Loucy (cell line): ENCODE measurements around the gene MYH10.
A peak's percentile ranks its signal among the peaks of the same experiment; 100 is the strongest.

Experiments used
- H2AFZ ChIP-seq: fragments of 200-600 bp; sonication (generic); 2 replicates; pipeline ENCODE4 v1.6.0; 2016; ENCODE audit warnings: antibody characterized with exemption, mild to moderate bottlenecking, low read length, moderate library complexity
- H3F3A ChIP-seq: fragments of 200-600 bp; 2 replicates; pipeline ENCODE4 v1.6.0; 2016; ENCODE audit warnings: antibody characterized with exemption, low read depth, mild to moderate bottlenecking
- H3K27me3 ChIP-seq: fragments of 200-600 bp; sonication (generic); 2 replicates; pipeline ENCODE4 v1.6.1; 2014; ENCODE audit warnings: low read length, mild to moderate bottlenecking; ENCODE audit not compliant: insufficient read depth, poor library complexity, severe bottlenecking
- H3K36me3 ChIP-seq: fragments of 200-600 bp; sonication (generic); 2 replicates; pipeline ENCODE4 v1.6.1; 2016; ENCODE audit warnings: low read length; ENCODE audit not compliant: insufficient read depth
- H3K4me1 ChIP-seq: fragments of 200-600 bp; sonication (generic); 2 replicates; pipeline ENCODE4 v1.5.1; 2014; ENCODE audit warnings: low read length, mild to moderate bottlenecking; ENCODE audit not compliant: insufficient read depth, poor library complexity, severe bottlenecking
- H3K4me2 ChIP-seq: fragments of 200-600 bp; sonication (generic); 2 replicates; pipeline ENCODE4 v1.6.0; 2014; ENCODE audit warnings: antibody characterized with exemption, low read length, low read depth, mild to moderate bottlenecking; ENCODE audit not compliant: poor library complexity, severe bottlenecking
- H3K4me3 ChIP-seq: fragments of 200-600 bp; sonication (generic); 2 replicates; pipeline ENCODE4 v1.5.1; 2014; ENCODE audit warnings: low read length, mild to moderate bottlenecking, mixed read lengths; ENCODE audit not compliant: poor library complexity, severe bottlenecking
- H3K79me2 ChIP-seq: fragments of 200-600 bp; sonication (generic); 2 replicates; pipeline ENCODE4 v1.6.1; 2014; ENCODE audit warnings: low read length; ENCODE audit not compliant: insufficient read depth
- H3K9ac ChIP-seq: fragments of 200-600 bp; sonication (generic); 2 replicates; pipeline ENCODE4 v1.6.0; 2014; ENCODE audit warnings: mild to moderate bottlenecking, low read depth, low read length, moderate library complexity; ENCODE audit not compliant: poor library complexity, severe bottlenecking
- H3K9me2 ChIP-seq: fragments of 200-600 bp; sonication (generic); replicated peaks from 2 replicates; pipeline ENCODE4 v1.6.1; 2016; ENCODE audit warnings: low read depth, low read length, mixed read lengths
- H3K9me3 ChIP-seq: fragments of 200-600 bp; sonication (generic); 2 replicates; pipeline ENCODE4 v1.6.1; 2014; ENCODE audit warnings: mild to moderate bottlenecking, antibody characterized with exemption, low read length, low read depth; ENCODE audit not compliant: insufficient read depth
- H4K20me1 ChIP-seq: fragments of 200-600 bp; sonication (generic); 2 replicates; pipeline ENCODE4 v1.6.0; 2014; ENCODE audit warnings: antibody characterized with exemption, low read length, mild to moderate bottlenecking; ENCODE audit not compliant: insufficient read depth, poor library complexity, severe bottlenecking
- EZH2phosphoT487 ChIP-seq: fragments of 200-600 bp; IDR thresholded peaks from 2 replicates; pipeline ENCODE4 v1.6.1; 2018; ENCODE audit warnings: antibody characterized with exemption, mild to moderate bottlenecking, moderate library complexity, borderline replicate concordance
- TF ChIP-seq, protein P1 (sequence below): fragments of 200-600 bp; sonication (generic); conservative IDR thresholded peaks from 2 replicates; pipeline ENCODE4 v1.5.1; 2014; ENCODE audit warnings: mild to moderate bottlenecking, antibody characterized with exemption, low read length

Gene MYH10

DNA sequence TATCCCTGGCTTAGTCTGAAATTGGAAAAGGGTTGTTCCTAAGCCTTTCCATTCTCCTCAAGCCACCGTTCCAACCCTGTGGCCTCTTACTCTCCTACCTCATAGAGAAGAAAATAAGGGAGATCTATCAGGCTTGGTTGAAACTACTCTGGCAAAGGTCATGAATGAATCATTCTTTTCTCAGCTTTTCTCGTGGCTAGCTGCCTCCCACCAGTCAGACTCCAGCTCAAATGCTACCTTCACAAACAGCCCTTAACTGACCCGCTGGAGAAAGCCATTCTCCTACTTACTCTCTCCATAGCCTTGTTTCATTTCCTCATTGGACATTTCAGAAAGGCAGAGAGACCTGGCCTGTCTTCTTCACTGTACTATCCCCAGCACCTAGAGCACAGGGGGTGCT, 8.9 kb downstream of the MYH10 start:
- H3K79me2 ChIP-seq: peaks cover 95% of the 10 kb centered on the region
- no peak overlapping the region for H2AFZ ChIP-seq
- H3K9me2 ChIP-seq: no peaks in the 10 kb centered on the region
- no peaks in the 10 kb centered on the region for H3K27me3 ChIP-seq
- H3K4me3 ChIP-seq: no peak overlapping the region
- H3K9me3 ChIP-seq: no peaks in the 10 kb centered on the region
- H3K9ac ChIP-seq: no peak overlapping the region
- H3K4me1 ChIP-seq: peaks cover 42% of the 10 kb centered on the region
- peaks cover 23% of the 10 kb centered on the region; the same call in 1 of the 2 replicates for H3K36me3 ChIP-seq
- peaks cover 79% of the 10 kb centered on the region for H4K20me1 ChIP-seq
- H3K4me2 ChIP-seq: peak overlapping the region; percentile 47
- TF ChIP-seq, protein P1, sequence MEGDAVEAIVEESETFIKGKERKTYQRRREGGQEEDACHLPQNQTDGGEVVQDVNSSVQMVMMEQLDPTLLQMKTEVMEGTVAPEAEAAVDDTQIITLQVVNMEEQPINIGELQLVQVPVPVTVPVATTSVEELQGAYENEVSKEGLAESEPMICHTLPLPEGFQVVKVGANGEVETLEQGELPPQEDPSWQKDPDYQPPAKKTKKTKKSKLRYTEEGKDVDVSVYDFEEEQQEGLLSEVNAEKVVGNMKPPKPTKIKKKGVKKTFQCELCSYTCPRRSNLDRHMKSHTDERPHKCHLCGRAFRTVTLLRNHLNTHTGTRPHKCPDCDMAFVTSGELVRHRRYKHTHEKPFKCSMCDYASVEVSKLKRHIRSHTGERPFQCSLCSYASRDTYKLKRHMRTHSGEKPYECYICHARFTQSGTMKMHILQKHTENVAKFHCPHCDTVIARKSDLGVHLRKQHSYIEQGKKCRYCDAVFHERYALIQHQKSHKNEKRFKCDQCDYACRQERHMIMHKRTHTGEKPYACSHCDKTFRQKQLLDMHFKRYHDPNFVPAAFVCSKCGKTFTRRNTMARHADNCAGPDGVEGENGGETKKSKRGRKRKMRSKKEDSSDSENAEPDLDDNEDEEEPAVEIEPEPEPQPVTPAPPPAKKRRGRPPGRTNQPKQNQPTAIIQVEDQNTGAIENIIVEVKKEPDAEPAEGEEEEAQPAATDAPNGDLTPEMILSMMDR: no peak
- no peak for TF ChIP-seq EZH2phosphoT487
- no peaks in the 10 kb centered on the region for H3F3A ChIP-seq

DNA sequence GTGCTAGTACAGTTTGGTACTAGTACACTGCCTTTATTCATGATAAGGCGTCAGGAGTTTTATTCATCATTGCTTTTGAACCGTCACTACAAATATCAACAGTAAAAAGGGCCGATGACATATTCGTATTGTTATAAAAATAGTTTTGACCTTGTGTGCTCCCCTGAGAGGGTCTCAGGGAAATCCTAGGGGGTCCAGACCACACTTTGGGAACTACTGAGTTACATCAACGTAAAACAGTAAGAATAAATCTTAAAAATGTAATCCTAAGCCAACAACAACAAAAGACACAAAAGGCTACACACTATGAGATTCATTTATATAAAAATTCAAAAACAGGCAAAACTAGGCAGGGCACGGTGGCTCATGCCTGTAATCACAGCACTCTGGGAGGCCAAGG, 11.2 kb downstream of the MYH10 start:
- Histone ChIP-seq H3F3A (no peaks in the 10 kb centered on the region), H3K4me3 (no peak overlapping the region), H3K4me1 (peaks cover 39% of the 10 kb centered on the region), H2AFZ (no peak overlapping the region), H3K27me3 (no peaks in the 10 kb centered on the region), H4K20me1 (peaks cover 89% of the 10 kb centered on the region), H3K4me2 (peak overlapping the region; percentile 36), H3K9ac (no peak overlapping the region), H3K9me2 (no peaks in the 10 kb centered on the region), H3K36me3 (peaks cover 23% of the 10 kb centered on the region; the same call in 1 of the 2 replicates), H3K9me3 (no peaks in the 10 kb centered on the region), H3K79me2 (peaks cover 94% of the 10 kb centered on the region)
- no peak for TF ChIP-seq EZH2phosphoT487
- TF ChIP-seq, protein P1: no peak

DNA sequence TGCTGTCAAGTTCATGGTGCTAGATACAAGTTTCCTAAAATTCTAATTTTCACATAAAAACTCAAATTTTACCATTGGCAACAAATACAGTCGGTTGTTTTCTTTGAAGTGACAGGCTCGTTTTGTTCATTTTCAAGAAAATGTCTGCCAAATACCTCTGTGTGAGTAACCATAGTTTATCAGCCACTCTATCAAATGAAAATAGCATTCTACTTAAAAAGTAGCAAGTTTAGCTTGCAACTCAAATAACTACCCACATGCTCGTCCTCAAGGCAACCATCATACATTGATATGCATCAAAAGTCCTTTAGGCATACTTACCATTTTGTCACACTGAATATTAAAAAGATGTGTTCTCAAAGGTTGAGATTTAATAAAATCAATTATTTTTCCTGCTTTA, 11.7 kb downstream of the MYH10 start:
- H3K9me3 ChIP-seq: no peaks in the 10 kb centered on the region
- H4K20me1 ChIP-seq: peaks cover 86% of the 10 kb centered on the region
- no peak for TF ChIP-seq EZH2phosphoT487
- TF ChIP-seq, protein P1: no peak
- peaks cover 36% of the 10 kb centered on the region for H3K4me1 ChIP-seq
- H3F3A ChIP-seq: no peaks in the 10 kb centered on the region
- H3K9ac ChIP-seq: no peak overlapping the region
- H3K79me2 ChIP-seq: peaks cover 94% of the 10 kb centered on the region
- H2AFZ ChIP-seq: no peak overlapping the region
- H3K4me2 ChIP-seq: peak overlapping the region; percentile 36
- H3K36me3 ChIP-seq: peaks cover 23% of the 10 kb centered on the region; the same call in 1 of the 2 replicates
- H3K27me3 ChIP-seq: no peaks in the 10 kb centered on the region
- H3K9me2 ChIP-seq: no peaks in the 10 kb centered on the region
- no peak overlapping the region for H3K4me3 ChIP-seq
